Measurements from ENCODE around the gene SPATA13. TPM values are rescaled to one million over a fixed set of nuclear protein-coding genes. Genes with fewer than 3 reads are reported as not detected.

SPATA13 gene
- total RNA-seq, 1 experiment from 2014 or later = 14.1 TPM

GRCh38 chr13:24306632-24307031 lies 146.1 kb downstream of the SPATA13 start:
- H3K79me1 ChIP-seq (ENCODE audit: insufficient read depth, low read depth, low read length, poor library complexity, severe bottlenecking) = no peaks in the 10 kb centered on the region
- no peaks in the 10 kb centered on the region for H3K23me2 ChIP-seq (ENCODE audit: insufficient read length, low read depth, low read length, poor library complexity, severe bottlenecking)
- H3K14ac ChIP-seq (ENCODE audit: insufficient read depth, low read length) = no peak overlapping the region
- H3K9me3 ChIP-seq (ENCODE audit: control insufficient read depth, low read depth, low read length) = no peaks in the 10 kb centered on the region
- H3K4ac ChIP-seq (ENCODE audit: low read depth, low read length) = no peak overlapping the region
- no peak overlapping the region for H3K18ac ChIP-seq (ENCODE audit: insufficient read length, low read depth, low read length)
- Mint-ChIP-seq H3K4me3 (no peak overlapping the region), H3K27me3 (ENCODE audit: low read depth) (no peaks in the 10 kb centered on the region), H3K9me3 (no peaks in the 10 kb centered on the region), H3K27ac (no peak overlapping the region), H3K4me1 (0 out of 4 replicates have a peak, but pooled peaks cover 0 to 3% of the 10 kb centered on the region in 2 experiments), H3K36me3 (ENCODE audit: insufficient read depth in 1 of 3, low read depth in 3 of 3) (peaks cover 0 to 13% (median 4%) of the 10 kb centered on the region in 3 experiments; a peak in 3 of 7 replicates)
- no CpG with 5 or more reads among the region's 1 CpG for WGBS (ENCODE audit: extremely low coverage, insufficient read length, low lambda C conversion rate)
- H3K56ac ChIP-seq (ENCODE audit: insufficient read length, low read depth, low read length) = no peak overlapping the region
- H3K27ac ChIP-seq (ENCODE audit: insufficient read length, low read depth, low read length) = no peak overlapping the region
- no peak overlapping the region for H2BK120ac ChIP-seq (ENCODE audit: low read depth, low read length, poor library complexity, severe bottlenecking)
- H4K8ac ChIP-seq (replicated peaks; ENCODE audit: insufficient read length, low read depth, low read length) = no peak overlapping the region
- H3K23ac ChIP-seq (ENCODE audit: insufficient read length, low read depth, low read length) = no peak overlapping the region
- no peak overlapping the region for H3K4me2 ChIP-seq (ENCODE audit: insufficient read depth, insufficient read length, low read length)
- no peak overlapping the region for H2AK5ac ChIP-seq (ENCODE audit: insufficient read length, low read length)
- no peak overlapping the region for H2BK20ac ChIP-seq (ENCODE audit: low read depth, low read length, poor library complexity, severe bottlenecking)
- H4K20me1 ChIP-seq (ENCODE audit: control insufficient read depth, insufficient read depth, insufficient read length) = no peaks in the 10 kb centered on the region
- TF ChIP-seq CTCF (conservative IDR thresholded peaks at IDR 0.05) = no peak
- no peak overlapping the region for H2AFZ ChIP-seq (ENCODE audit: low read length)
- no peak overlapping the region for H3T11ph ChIP-seq (ENCODE audit: low read length)
- H2BK12ac ChIP-seq (ENCODE audit: insufficient read length, low read depth, low read length) = no peak overlapping the region
- no peaks in the 10 kb centered on the region for H3K79me2 ChIP-seq (ENCODE audit: insufficient read depth, low read length)
- H2BK15ac ChIP-seq (ENCODE audit: low read depth, low read length) = no peak overlapping the region
- DNase-seq = no peak
- H3K4me1 ChIP-seq (ENCODE audit: insufficient read depth, low read length) = no peaks in the 10 kb centered on the region
- H3K9ac ChIP-seq (ENCODE audit: extremely low read depth, insufficient read length, low read length) = no peak overlapping the region
- no peak overlapping the region for H4K91ac ChIP-seq (ENCODE audit: insufficient read length, low read depth, low read length)
- no peaks in the 10 kb centered on the region for H3K27me3 ChIP-seq (ENCODE audit: insufficient read depth, low read length)
- H4K5ac ChIP-seq (ENCODE audit: insufficient read length, low read depth, low read length) = no peak overlapping the region
- H2BK5ac ChIP-seq (ENCODE audit: insufficient read length, low read length) = no peak overlapping the region

Data from H9 (cell line).